Transverse colon (tissue), 4 donors: ENCODE data around the gene ABHD11. TPM values are rescaled to one million over a fixed set of nuclear protein-coding genes. Genes with fewer than 3 reads are reported as not detected.
A peak's percentile ranks its signal among the peaks of the same experiment; 100 is the strongest.

Experiments
- DNase-seq: peaks from one replicate; pipeline ENCODE4 v3.0.0-alpha.2; 2019
- H3K27ac ChIP-seq, 4 donors: fragments of 200-600 bp; sonication (generic); 2 replicates each; pipeline ENCODE4 v1.5.1; 2016 to 2018; ENCODE audit warnings: inconsistent platforms in 4 of 4
- H3K27me3 ChIP-seq: fragments of 200-600 bp; sonication (generic); 2 replicates; pipeline ENCODE4 v1.5.1; 2017; ENCODE audit warnings: inconsistent platforms
- H3K36me3 ChIP-seq, 4 donors: fragments of 200-600 bp; sonication (generic); 2 replicates each; pipeline ENCODE4 v1.5.1; 2017 to 2019; ENCODE audit warnings: inconsistent platforms in 4 of 4
- H3K4me1 ChIP-seq, 4 donors: fragments of 200-600 bp; sonication (generic); 2 replicates each; pipeline ENCODE4 v1.5.1; 2017 to 2020; ENCODE audit warnings: inconsistent platforms in 4 of 4
- H3K4me3 ChIP-seq, 4 donors: fragments of 200-600 bp; sonication (generic); 1 replicate in 1 of 4; 2 replicates in 3 of 4; pipeline versions ENCODE4 v1.5.1 to v1.6.1; 2017 to 2019; ENCODE audit warnings: inconsistent platforms in 4 of 4
- H3K9me3 ChIP-seq, 2 donors: fragments of 200-600 bp; sonication (generic); 2 replicates each; pipeline ENCODE4 v1.5.1; 2017 to 2019; ENCODE audit warnings: inconsistent platforms in 2 of 2
- EP300 ChIP-seq: sonication (generic); formaldehyde crosslinking; IDR thresholded peaks from one replicate; pipeline ENCODE4 v1.6.1; 2017; ENCODE audit warnings: antibody characterized with exemption, low read depth
- POLR2A ChIP-seq: fragments of 450-650 bp; IDR thresholded peaks from one replicate; pipeline ENCODE4 v1.6.1; 2016; ENCODE audit warnings: antibody characterized with exemption, mild to moderate bottlenecking, moderate library complexity
- POLR2AphosphoS5 ChIP-seq, 3 donors: sonication (generic); formaldehyde crosslinking; IDR thresholded peaks; one replicate each; pipeline ENCODE4 v1.6.1; 2016; ENCODE audit warnings: antibody characterized with exemption in 3 of 3
- WGBS, 2 donors: methylation state at CpG; one replicate each; pipeline ENCODE4 v1.1.5; 2018; ENCODE audit warnings: low coverage in 1 of 2; 5-methylcytosine and 5-hydroxymethylcytosine counted together
- in situ Hi-C, 4 donors: fragments of 200-750 bp; cut with MboI; loops; one replicate each; pipeline versions ENCODE4 v1.15.0 to v1.15.1; 2017; ENCODE audit warnings: low sequenced_read_pairs in 3 of 4, low pct_ligation_motif_present in 1 of 4, low pct_unique_long_range_greater_than_20kb in 1 of 4
- intact Hi-C: fragments of 100-400 bp; cut with DNase I; formaldehyde crosslinking; loops from one replicate; pipeline ENCODE4 v1.15.1; 2023; ENCODE audit warnings: low total_unique reads
- total RNA-seq, 4 donors: library from RNA; depleted of rRNA; stranded (reverse); fragments of >200 nt; gene quantifications; one replicate each; pipeline ENCODE4 v1.1.0, GENCODE V29; 2016
- TF ChIP-seq, protein P1 (sequence below), 5 experiments: fragments of 200-600 bp in 3 of 5; fragments of 450-650 bp in 2 of 5; sonication (generic) in 3 of 5; IDR thresholded peaks; 1 replicate in 2 of 5; 2 replicates in 3 of 5; pipeline ENCODE4 v1.5.1; 2016 to 2017; ENCODE audit warnings: antibody characterized with exemption in 5 of 5, inconsistent platforms in 3 of 5, mild to moderate bottlenecking in 2 of 5, moderate library complexity in 1 of 5

Gene ABHD11
- total RNA-seq, 4 donors from 2014 or later: 108 to 177 (median 117) TPM

- intact Hi-C loops (no loop called here), in situ Hi-C loops (no loop called here)
- DNase-seq: no peak
- Histone ChIP-seq H3K4me1 (peaks cover 0 to 30% (median 17%) of the 10 kb centered on the region in 4 donors), H3K9me3 (no peaks in the 10 kb centered on the region), H3K4me3 (no peak overlapping the region), H3K27ac (no peak overlapping the region), H3K27me3 (no peaks in the 10 kb centered on the region), H3K36me3 (no peaks in the 10 kb centered on the region)
- WGBS, 2 donors: 68 to 83% methylated on average over 1 of the region's 1 CpG
- TF ChIP-seq POLR2AphosphoS5 (IDR thresholded peaks at IDR 0.05) (no peak), EP300 (no peak), POLR2A (no peak)
- TF ChIP-seq, protein P1, sequence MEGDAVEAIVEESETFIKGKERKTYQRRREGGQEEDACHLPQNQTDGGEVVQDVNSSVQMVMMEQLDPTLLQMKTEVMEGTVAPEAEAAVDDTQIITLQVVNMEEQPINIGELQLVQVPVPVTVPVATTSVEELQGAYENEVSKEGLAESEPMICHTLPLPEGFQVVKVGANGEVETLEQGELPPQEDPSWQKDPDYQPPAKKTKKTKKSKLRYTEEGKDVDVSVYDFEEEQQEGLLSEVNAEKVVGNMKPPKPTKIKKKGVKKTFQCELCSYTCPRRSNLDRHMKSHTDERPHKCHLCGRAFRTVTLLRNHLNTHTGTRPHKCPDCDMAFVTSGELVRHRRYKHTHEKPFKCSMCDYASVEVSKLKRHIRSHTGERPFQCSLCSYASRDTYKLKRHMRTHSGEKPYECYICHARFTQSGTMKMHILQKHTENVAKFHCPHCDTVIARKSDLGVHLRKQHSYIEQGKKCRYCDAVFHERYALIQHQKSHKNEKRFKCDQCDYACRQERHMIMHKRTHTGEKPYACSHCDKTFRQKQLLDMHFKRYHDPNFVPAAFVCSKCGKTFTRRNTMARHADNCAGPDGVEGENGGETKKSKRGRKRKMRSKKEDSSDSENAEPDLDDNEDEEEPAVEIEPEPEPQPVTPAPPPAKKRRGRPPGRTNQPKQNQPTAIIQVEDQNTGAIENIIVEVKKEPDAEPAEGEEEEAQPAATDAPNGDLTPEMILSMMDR (IDR thresholded peaks at IDR 0.05): no peak
Measured at GRCh38 chr7:73762659-73762999, 24.0 kb upstream of the ABHD11 start.

DNA sequence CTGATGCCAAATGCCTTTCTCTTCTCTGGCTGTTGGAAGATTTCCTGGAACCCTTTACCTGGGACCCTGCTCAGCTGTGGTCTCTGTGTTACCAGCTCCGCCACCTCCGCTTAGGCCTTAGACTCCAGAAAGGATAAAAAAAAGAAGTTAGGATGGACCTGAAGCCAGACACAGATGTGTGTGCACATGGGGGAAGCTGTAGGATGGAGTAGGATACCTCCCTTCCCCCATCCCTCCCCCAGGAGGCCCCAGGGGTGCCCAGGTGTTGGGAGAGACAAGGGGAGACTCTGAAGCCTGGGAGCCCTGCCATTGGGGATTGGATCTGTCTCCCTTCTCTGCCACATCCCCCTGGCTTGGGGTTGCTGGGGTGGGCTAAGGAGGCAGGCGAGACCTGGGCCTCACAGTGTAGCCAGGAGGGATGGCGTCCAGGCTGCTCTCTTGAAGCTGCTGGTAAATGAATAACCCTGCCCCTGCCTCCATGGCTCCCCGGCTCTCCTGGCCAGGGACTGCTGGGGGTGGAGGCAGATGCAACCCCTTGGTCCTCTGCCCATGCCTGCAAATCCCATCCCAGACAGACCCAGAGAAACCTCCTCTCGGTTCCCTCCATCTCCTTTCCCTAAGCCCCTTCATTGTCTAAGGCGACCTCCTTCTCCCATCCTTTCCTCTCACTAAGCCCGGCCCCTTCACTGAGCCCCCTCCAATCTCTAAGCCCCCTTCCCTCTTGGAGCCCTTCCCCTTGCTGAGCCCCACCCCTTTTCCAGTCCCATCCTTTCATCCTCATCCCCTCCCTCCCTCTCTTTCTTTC is 23.5 kb upstream of the ABHD11 start:
- DNase-seq: no peak
- intact Hi-C loops: no loop called here
- Histone ChIP-seq H3K36me3 (no peaks in the 10 kb centered on the region), H3K4me1 (peaks cover 0 to 28% (median 17%) of the 10 kb centered on the region in 4 donors), H3K9me3 (no peaks in the 10 kb centered on the region), H3K27me3 (no peaks in the 10 kb centered on the region), H3K27ac (peak overlapping the region in 1 of 4 donors; percentile 2), H3K4me3 (no peak overlapping the region)
- in situ Hi-C loops: no loop called here
- no peak for TF ChIP-seq EP300
- TF ChIP-seq POLR2AphosphoS5 (IDR thresholded peaks at IDR 0.05): no peak
- TF ChIP-seq POLR2A: no peak
- TF ChIP-seq, protein P1 (IDR thresholded peaks at IDR 0.05): no peak
- 59 to 72% methylated on average over 2 to 8 of the region's 8 CpGs for WGBS, 2 donors

- intact Hi-C loops: no loop called here
- Histone ChIP-seq H3K4me1 (peaks cover 0 to 26% (median 19%) of the 10 kb centered on the region in 4 donors), H3K36me3 (no peaks in the 10 kb centered on the region), H3K9me3 (no peaks in the 10 kb centered on the region), H3K27me3 (no peaks in the 10 kb centered on the region), H3K27ac (peak overlapping the region; percentile 80 to 91 (median 88)), H3K4me3 (no peak overlapping the region)
- peak; percentile 84 for DNase-seq
- peak; percentile 88 for TF ChIP-seq EP300
- peak; percentile 61 to 89 (median 87) for TF ChIP-seq POLR2AphosphoS5 (IDR thresholded peaks at IDR 0.05)
- TF ChIP-seq, protein P1 (IDR thresholded peaks at IDR 0.05): no peak
- peak; percentile 85 for TF ChIP-seq POLR2A
- in situ Hi-C loops: no loop called here
- WGBS, 2 donors: 44% methylated on average over 3 of the region's 7 CpGs; no CpG with 5 or more reads in 1 of the 2 donors
Measured at GRCh38 chr7:73758581-73759138, 20.1 kb upstream of the ABHD11 start.

- in situ Hi-C loops (no loop called here), intact Hi-C loops (no loop called here)
- DNase-seq: peak; percentile 66
- H3K4me3 ChIP-seq: no peak overlapping the region
- H3K9me3 ChIP-seq: no peaks in the 10 kb centered on the region
- 63 to 64% methylated on average over 16 of the region's 16 CpGs for WGBS, 2 donors
- peak overlapping the region; percentile 74 to 85 (median 84) for H3K27ac ChIP-seq
- H3K27me3 ChIP-seq: no peaks in the 10 kb centered on the region
- peak; percentile 26 for TF ChIP-seq POLR2A
- TF ChIP-seq, protein P1 (IDR thresholded peaks at IDR 0.05): peak in 2 of 5 experiments; percentile 29 to 32
- no peak for TF ChIP-seq EP300
- TF ChIP-seq POLR2AphosphoS5 (IDR thresholded peaks at IDR 0.05): peak in 2 of 3 donors; percentile 32 to 34
- H3K36me3 ChIP-seq: no peaks in the 10 kb centered on the region
- H3K4me1 ChIP-seq: peaks cover 7 to 44% (median 18%) of the 10 kb centered on the region in 4 donors
Measured at GRCh38 chr7:73749931-73750776, 11.6 kb upstream of the ABHD11 start.
